ENCODE data around the gene GRK4. TPM values are rescaled to one million over a fixed set of nuclear protein-coding genes. Genes with fewer than 3 reads are reported as not detected.

Gene GRK4
- total RNA-seq, 1 donor from 2014 or later: 1.3 TPM

DNA sequence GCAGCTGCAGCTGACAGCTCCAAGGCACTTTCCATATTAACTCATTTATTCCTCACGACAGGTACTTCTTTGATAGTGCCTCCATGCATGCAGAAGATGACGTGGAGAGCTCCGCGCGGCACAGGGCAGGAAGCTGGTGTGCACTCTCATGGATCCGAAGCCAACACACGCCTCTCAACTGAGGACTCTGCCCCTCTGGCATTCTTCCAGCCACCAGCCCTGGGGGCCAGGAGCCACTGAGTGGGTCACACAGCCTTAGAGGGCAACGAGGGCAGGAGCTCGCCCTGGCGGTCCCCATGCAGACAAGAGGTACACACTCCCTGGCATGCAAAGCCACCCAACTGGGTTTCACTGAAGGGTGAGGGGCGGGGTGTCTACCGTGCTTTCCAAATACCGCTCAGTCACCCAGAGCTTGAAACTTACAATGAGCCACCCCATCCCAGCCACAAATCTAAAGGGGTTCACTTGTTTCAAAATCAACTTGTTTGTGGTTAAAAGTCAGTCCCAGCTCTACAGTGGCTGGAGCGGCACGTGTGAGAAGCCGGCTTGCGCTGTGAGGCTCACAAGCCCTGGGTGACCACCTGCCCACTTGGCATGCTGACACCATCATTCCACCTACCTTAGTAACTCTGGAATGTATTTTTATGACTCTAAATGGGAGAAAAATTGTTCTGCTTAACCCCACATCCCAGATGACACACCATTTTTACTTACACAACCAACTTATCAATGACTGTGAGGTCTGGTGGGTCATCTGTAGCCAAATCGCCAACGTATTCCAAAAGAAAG is 16.4 kb upstream of the GRK4 start:
- H4K20me1 ChIP-seq (ENCODE audit: low read depth): peaks cover 8% of the 10 kb centered on the region
- Mint-ChIP-seq H3K27ac (no peak overlapping the region), H3K4me3 (no peak overlapping the region), H3K36me3 (peaks cover 30% of the 10 kb centered on the region), H3K9me3 (no peaks in the 10 kb centered on the region), H3K4me1 (no peaks in the 10 kb centered on the region), H3K27me3 (ENCODE audit: insufficient read depth, low read depth) (no peaks in the 10 kb centered on the region)
- H3K9me3 ChIP-seq (ENCODE audit: low read depth): no peaks in the 10 kb centered on the region
- no peak overlapping the region for H3K27ac ChIP-seq
- no peaks in the 10 kb centered on the region for H3K79me2 ChIP-seq (ENCODE audit: low read depth)
- TF ChIP-seq EZH2 (IDR thresholded peaks at IDR 0.05): no peak
- TF ChIP-seq EZH2phosphoT487 (IDR thresholded peaks at IDR 0.05): no peak
- TF ChIP-seq, protein P1, sequence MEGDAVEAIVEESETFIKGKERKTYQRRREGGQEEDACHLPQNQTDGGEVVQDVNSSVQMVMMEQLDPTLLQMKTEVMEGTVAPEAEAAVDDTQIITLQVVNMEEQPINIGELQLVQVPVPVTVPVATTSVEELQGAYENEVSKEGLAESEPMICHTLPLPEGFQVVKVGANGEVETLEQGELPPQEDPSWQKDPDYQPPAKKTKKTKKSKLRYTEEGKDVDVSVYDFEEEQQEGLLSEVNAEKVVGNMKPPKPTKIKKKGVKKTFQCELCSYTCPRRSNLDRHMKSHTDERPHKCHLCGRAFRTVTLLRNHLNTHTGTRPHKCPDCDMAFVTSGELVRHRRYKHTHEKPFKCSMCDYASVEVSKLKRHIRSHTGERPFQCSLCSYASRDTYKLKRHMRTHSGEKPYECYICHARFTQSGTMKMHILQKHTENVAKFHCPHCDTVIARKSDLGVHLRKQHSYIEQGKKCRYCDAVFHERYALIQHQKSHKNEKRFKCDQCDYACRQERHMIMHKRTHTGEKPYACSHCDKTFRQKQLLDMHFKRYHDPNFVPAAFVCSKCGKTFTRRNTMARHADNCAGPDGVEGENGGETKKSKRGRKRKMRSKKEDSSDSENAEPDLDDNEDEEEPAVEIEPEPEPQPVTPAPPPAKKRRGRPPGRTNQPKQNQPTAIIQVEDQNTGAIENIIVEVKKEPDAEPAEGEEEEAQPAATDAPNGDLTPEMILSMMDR (IDR thresholded peaks at IDR 0.05): no peak
- DNase-seq (ENCODE audit: low spot score): no peak
- H3K9ac ChIP-seq: no peak overlapping the region
- no peaks in the 10 kb centered on the region for H3K4me1 ChIP-seq
- H3K36me3 ChIP-seq: no peaks in the 10 kb centered on the region
- H3K27me3 ChIP-seq: no peaks in the 10 kb centered on the region
- H3K4me2 ChIP-seq: no peak overlapping the region
- no peaks in the 10 kb centered on the region for H3F3A ChIP-seq (ENCODE audit: low read depth)
- H3K4me3 ChIP-seq: no peak overlapping the region
- H2AFZ ChIP-seq (replicated peaks): no peak overlapping the region

DNA sequence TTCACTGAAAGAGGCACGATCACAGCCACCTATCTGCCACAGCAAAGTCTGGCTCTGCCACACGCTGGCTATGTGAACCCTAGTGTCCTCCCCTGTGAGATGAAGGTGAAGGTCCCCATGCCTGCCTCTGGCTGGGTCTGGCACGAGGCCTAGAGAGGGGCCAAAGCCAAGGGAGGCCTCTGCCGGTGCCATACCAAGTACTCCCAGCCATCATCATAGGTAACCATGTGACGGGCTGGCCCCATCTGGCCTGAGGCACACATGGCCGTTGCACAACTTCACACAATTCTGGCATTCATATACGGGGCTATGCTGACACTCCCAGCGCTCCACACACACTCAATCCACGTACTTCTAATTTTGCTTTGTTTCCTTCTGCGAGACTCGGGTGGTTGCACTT is 15.4 kb upstream of the GRK4 start:
- Histone ChIP-seq H3K79me2 (ENCODE audit: low read depth) (no peaks in the 10 kb centered on the region), H3F3A (ENCODE audit: low read depth) (no peaks in the 10 kb centered on the region), H2AFZ (replicated peaks) (no peak overlapping the region), H3K27ac (no peak overlapping the region), H4K20me1 (ENCODE audit: low read depth) (peaks cover 8% of the 10 kb centered on the region), H3K27me3 (no peaks in the 10 kb centered on the region), H3K9me3 (ENCODE audit: low read depth) (no peaks in the 10 kb centered on the region), H3K4me2 (no peak overlapping the region), H3K36me3 (no peaks in the 10 kb centered on the region), H3K4me3 (no peak overlapping the region), H3K4me1 (no peaks in the 10 kb centered on the region), H3K9ac (no peak overlapping the region)
- H3K27me3 Mint-ChIP-seq (ENCODE audit: insufficient read depth, low read depth): no peaks in the 10 kb centered on the region
- no peak overlapping the region for H3K4me3 Mint-ChIP-seq
- no peak overlapping the region for H3K27ac Mint-ChIP-seq
- no peaks in the 10 kb centered on the region for H3K9me3 Mint-ChIP-seq
- TF ChIP-seq EZH2phosphoT487 (IDR thresholded peaks at IDR 0.05): no peak
- no peak for TF ChIP-seq EZH2 (IDR thresholded peaks at IDR 0.05)
- TF ChIP-seq, protein P1 (IDR thresholded peaks at IDR 0.05): no peak
- DNase-seq (ENCODE audit: low spot score): no peak
- no peaks in the 10 kb centered on the region for H3K4me1 Mint-ChIP-seq
- peaks cover 35% of the 10 kb centered on the region for H3K36me3 Mint-ChIP-seq

DNA sequence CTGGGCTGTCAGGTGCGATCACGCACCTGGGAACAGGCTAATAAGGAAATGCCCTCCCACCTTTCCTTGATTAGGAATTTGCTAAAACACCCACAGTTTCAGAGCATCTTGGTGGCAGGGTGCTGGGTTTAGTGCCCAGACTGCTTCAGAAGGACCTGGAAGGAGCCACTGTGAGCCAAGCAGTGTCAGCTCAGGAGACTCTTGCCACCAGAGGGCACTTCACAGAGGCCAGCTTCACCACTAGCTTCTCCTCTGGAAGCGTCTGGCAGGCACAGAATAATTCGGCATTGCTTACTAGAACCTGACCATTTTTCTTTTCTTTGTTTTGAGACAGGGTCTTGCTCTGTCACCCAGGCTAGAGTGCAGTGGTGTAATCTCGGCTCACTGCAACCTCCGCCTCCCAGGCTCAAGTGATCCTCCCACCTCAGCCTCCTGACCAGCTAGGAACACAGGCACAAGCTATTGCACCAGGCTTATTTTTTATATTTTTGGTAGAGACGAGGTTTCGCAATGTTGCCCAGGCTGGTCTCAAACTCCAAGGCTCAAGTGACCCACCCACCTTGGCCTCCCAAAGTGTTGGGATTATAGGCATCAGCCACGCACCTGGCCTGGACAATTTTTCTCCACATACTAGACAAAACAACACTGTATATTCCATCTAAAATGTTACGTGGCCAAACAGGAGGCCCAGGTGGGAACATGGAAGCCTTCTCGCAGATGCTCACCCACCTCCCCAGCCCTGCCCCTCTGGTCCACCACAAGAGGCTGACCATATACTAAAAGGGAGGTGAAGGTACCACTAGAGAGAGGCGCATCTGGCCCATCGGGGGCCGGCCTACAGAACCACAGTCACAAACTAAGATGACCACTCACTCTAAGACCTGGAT is 14.2 kb upstream of the GRK4 start:
- H3K4me3 Mint-ChIP-seq: no peak overlapping the region
- peaks cover 8% of the 10 kb centered on the region for H4K20me1 ChIP-seq (ENCODE audit: low read depth)
- H3K36me3 Mint-ChIP-seq: peaks cover 38% of the 10 kb centered on the region
- no peaks in the 10 kb centered on the region for H3K27me3 Mint-ChIP-seq (ENCODE audit: insufficient read depth, low read depth)
- no peak for TF ChIP-seq EZH2phosphoT487 (IDR thresholded peaks at IDR 0.05)
- TF ChIP-seq, protein P1 (IDR thresholded peaks at IDR 0.05): peak; percentile 40
- no peaks in the 10 kb centered on the region for H3K4me1 ChIP-seq
- no peaks in the 10 kb centered on the region for H3K36me3 ChIP-seq
- H3F3A ChIP-seq (ENCODE audit: low read depth): peaks cover 4% of the 10 kb centered on the region
- H3K9me3 ChIP-seq (ENCODE audit: low read depth): no peaks in the 10 kb centered on the region
- no peak overlapping the region for H3K9ac ChIP-seq
- H3K79me2 ChIP-seq (ENCODE audit: low read depth): no peaks in the 10 kb centered on the region
- H3K4me3 ChIP-seq: no peak overlapping the region
- H3K4me1 Mint-ChIP-seq: no peaks in the 10 kb centered on the region
- no peaks in the 10 kb centered on the region for H3K27me3 ChIP-seq
- no peak for DNase-seq (ENCODE audit: low spot score)
- no peak overlapping the region for H3K27ac Mint-ChIP-seq
- H3K9me3 Mint-ChIP-seq: no peaks in the 10 kb centered on the region
- H3K27ac ChIP-seq: no peak overlapping the region
- H3K4me2 ChIP-seq: no peak overlapping the region
- no peak overlapping the region for H2AFZ ChIP-seq (replicated peaks)
